HG02840 (cell line): ENCODE data around the gene CYBC1.
A peak's percentile ranks its signal among the peaks of the same experiment; 100 is the strongest.

Source experiments
- ATAC-seq: cut with Tn5 transposase; IDR thresholded peaks from one replicate; pipeline ENCODE4 v1.9.1; 2021; ENCODE audit warnings: mild to moderate bottlenecking, moderate library complexity, moderate number of reproducible peaks; ENCODE audit not compliant: unreplicated experiment, low FRiP score

Gene CYBC1

GRCh38 chr17:82437325-82437668 is 13.3 kb downstream of the CYBC1 start:
- ATAC-seq = no peak

GRCh38 chr17:82436601-82437324 is 13.8 kb downstream of the CYBC1 start:
- no peak for ATAC-seq

GRCh38 chr17:82435601-82436583 is 14.7 kb downstream of the CYBC1 start:
- ATAC-seq = no peak

GRCh38 chr17:82435103-82435502 is 15.4 kb downstream of the CYBC1 start:
- ATAC-seq = no peak

- no peak for ATAC-seq
These were observed 16.4 kb downstream of the CYBC1 start for GRCh38 chr17:82434216-82434565.

GRCh38 chr17:82433560-82434215 is 16.9 kb downstream of the CYBC1 start:
- no peak for ATAC-seq

- no peak for ATAC-seq
These were observed 18.5 kb downstream of the CYBC1 start for GRCh38 chr17:82432017-82432416.

- ATAC-seq = no peak
These were observed 20.7 kb downstream of the CYBC1 start for GRCh38 chr17:82429824-82430223.

- no peak for ATAC-seq
These were observed 22.0 kb downstream of the CYBC1 start for GRCh38 chr17:82428546-82428945.

GRCh38 chr17:82424863-82425159 is 25.7 kb downstream of the CYBC1 start:
- ATAC-seq = no peak

- ATAC-seq = no peak
These were observed 26.3 kb downstream of the CYBC1 start for GRCh38 chr17:82424001-82424862.

- no peak for ATAC-seq
These were observed 31.0 kb downstream of the CYBC1 start for GRCh38 chr17:82419540-82419939.

- peak; percentile 81 for ATAC-seq
These were observed 32.3 kb downstream of the CYBC1 start, which contains the start of the genes HEXD and OGFOD3 for GRCh38 chr17:82418001-82418986. TSS of gene HEXD (plus strand) at chr17:82418347. CDS start at chr17:82419800, 1,453 bp downstream. TSS of gene OGFOD3 (minus strand) at chr17:82418586. CDS start at chr17:82418485, 101 bp downstream.

- no peak for ATAC-seq
These were observed 33.8 kb downstream of the CYBC1 start for GRCh38 chr17:82416771-82417170.

GRCh38 chr17:82416264-82416663 is 34.3 kb downstream of the CYBC1 start:
- ATAC-seq = no peak

GRCh38 chr17:82415786-82416185 is 34.8 kb downstream of the CYBC1 start:
- ATAC-seq = no peak

GRCh38 chr17:82415336-82415735 is 35.2 kb downstream of the CYBC1 start:
- ATAC-seq = no peak

- ATAC-seq = no peak
These were observed 35.8 kb downstream of the CYBC1 start for GRCh38 chr17:82414548-82415281.
